Mesenteric fat pad (tissue), 1 donor: ENCODE results near the gene SERPINE1. TPM values are rescaled to one million over a fixed set of nuclear protein-coding genes. Genes with fewer than 3 reads are reported as not detected.
"Not testable (repeated sequence)": the region's sequence is repeated elsewhere in the genome, so short reads cannot be mapped to it uniquely, and the experiment has no call there.

Experiments
- DNase-seq: peaks from one replicate; pipeline ENCODE4 v3.0.0-alpha.2; 2020; ENCODE audit warnings: low spot score
- total RNA-seq: library from RNA; stranded (reverse); fragmentation: NEBNext Ultra II Directional; extraction: Animal tissue kit (Norgen Biotek cat#: 25700); gene quantifications from one replicate; pipeline ENCODE4 v1.2.1, GENCODE V29; 2021
- donor health status: DM: yes; HTN: yes; CAD: no.

Gene SERPINE1
- total RNA-seq, 1 donor from 2014 or later = 130 TPM

DNA sequence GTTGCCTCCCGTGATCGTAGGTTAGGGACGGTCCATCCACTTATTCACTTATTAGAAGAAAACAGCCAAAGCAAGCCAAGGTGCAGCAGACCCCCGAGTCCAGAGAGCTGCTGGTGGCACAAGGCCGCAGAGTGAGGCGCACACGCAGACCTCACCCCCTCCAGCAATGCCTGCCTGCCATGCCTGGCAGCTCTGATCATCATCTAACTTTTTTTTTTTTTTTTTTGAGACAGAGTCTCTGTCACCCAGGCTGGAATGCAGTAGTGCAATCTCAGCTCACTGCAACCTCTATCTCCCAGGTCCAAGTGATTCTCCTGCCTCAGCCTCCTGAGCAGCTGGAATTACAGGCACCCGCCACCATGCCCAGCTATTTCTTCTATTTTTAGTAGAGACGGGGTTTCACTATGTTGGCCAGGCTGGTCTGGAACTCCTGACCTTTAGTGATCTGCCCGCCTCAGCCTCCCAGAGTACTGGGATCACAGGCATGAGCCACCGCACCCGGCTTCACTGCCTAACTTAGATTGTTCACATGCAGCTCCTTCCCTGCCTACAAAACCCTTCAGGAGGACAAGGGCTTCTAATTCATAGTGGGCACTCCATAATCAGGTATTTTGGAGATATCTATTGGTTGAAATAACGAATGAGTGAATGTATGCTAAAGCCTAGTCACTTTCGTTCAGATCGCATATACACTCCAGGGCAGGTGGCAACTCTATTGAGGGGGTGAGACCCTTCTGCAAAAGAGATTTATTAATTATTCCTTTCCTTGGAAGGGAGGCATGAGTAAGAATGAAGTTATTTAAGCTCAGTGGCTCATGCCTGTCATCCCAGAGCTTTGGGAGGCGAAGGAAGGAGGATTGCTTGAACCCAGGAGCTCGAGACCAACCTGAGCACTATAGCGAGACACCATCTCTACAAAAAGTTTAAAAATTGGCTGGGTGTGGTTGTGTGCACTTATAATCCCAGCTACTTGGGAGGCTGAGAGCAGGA, 25.8 kb upstream of the SERPINE1 start:
- no peak for DNase-seq

DNA sequence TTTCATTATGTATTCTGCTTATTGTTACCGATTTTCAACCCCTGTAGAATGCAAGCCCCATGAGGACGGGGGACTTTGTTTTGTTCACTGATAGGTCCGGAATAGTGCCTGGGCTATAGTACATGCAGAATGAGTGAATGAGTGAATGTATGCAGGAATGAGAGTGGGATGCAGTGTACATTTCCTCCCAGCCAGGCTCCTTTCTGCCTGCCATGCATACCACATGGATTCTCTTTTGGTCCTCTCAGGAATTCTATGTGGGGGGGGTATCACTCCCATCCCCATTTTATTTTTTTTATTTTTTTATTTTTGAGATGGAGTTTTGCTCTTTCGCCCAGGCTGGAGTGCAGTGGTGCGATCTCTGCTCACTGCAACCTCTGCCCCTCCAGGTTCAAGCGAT, 24.9 kb upstream of the SERPINE1 start:
- no peak for DNase-seq

DNA sequence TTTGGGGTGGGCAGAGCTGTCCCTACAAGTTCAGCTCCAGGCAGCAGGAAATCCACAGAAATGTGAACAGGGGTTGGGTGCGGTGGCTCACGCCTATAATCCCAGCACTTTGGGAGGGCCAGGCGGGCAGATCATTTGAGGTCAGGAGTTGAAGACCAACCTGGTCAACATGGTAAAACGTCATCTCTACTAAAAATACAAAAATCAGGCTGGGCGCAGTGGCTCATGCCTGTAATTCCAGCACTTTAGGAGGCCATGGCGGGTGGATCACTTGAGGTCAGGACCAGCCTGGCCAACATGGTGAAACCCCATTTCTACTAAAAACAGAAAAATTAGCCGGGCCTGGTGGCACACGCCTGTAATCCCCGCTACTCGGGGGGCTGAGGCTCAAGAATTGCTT, 23.2 kb upstream of the SERPINE1 start:
- DNase-seq = not testable (repeated sequence)

DNA sequence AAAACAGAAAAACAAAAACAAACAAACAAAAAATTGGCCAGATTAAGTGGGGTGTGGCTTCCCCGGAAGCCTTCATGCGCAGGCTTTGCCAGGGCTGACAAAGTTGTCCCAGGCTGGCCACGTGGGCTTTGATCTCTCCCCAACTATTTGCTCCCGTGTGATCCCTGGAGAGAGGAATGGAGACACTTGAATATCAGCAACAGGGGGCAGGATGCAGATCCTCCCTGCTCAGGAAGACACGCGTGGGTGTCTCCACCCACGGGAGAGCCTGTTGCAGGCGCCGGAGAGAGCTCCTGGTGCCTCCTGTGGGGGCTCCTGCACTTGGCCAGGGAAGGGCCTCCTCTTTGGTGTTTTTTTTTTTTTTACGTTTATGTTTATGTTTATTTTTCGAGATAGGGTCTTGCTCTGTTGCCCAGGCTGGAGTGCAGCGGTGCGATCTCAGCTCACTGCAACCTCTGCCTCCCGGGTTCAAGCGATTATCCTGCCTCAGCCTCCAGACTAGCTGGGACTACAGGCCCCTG, 22.7 kb upstream of the SERPINE1 start:
- no peak for DNase-seq

DNA sequence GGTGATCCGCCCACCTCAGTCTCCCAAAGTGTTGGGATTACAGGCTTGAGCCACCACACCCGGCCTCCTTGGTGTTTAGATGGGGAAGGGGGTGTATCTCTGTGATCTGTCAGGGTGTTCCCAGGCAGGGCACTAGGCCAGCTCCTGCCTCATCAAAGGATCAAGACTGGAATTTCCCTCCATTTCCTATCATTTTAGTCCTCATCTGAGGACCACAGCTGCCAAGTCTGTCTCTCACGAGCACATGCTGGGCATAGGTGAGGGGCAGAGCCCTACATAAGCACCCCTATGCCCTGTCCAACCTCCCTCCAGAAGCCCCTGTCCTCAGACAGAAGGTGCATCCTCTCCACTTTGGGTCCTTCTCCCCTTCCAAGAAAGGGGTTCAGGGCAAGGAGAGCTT, 22.1 kb upstream of the SERPINE1 start:
- DNase-seq = no peak

DNA sequence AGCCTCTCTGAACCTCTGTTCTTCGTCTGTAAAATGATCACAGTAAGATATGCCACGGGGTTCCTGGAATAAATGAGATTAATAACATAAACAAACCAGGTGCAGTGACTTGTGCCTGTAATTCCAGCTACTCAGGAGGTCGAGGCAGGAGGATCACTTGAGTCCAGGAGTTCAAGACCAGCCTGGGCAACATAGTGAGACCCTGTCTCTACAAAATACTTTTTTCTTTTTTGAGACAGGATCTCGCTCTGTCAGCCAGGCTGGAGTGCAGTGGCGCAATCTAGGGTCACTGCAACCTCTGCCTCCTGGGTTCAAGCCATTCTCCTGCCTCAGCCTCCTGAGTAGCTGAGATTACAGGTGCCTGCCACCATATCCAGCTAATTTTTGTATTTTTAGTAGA, 21.7 kb upstream of the SERPINE1 start:
- DNase-seq = not testable (repeated sequence)

DNA sequence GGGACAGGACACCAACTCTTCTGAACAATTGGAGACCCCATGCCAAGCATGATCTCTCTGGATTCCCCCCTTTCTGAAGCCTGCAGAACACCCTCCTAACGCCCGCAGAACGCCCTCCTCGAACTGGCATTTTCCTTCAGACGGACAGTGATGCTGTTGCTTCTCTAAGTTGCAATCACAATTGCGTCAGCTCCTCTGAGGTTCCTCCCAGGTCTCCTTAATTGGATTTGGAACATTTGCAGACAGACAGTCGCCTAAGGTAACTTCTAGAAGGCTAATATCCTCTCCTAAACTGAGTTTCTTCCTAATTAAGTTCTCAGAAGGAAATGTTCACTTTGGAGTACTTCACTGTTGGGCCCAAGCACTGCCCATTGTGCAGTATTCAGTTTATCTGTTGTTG, 20.5 kb upstream of the SERPINE1 start:
- no peak for DNase-seq

DNA sequence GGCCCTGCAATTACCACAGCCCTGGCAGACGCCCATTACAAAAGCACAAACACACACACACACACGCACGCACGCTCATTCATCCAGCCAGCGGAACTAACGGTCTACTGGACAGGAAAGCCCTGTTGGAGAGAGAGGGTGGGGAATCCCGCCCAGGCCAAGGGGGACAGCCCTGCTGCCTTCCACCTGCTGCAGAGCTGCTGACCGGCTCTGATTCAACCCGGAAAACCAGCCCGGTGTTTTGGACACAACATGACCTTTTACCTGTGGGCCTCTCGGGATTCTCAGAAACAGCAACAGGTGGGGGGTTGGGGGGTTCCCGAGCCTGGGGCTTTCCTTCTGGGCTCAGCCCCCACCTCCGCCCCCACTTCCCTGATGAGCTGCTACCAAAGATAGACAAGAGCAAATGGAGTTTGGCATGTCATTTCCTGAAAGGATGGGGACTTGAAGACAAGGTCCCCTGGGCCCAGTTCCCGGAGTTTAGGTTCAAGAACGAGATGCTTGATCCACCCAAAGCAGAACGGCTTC, 18.5 kb upstream of the SERPINE1 start:
- DNase-seq = no peak

DNA sequence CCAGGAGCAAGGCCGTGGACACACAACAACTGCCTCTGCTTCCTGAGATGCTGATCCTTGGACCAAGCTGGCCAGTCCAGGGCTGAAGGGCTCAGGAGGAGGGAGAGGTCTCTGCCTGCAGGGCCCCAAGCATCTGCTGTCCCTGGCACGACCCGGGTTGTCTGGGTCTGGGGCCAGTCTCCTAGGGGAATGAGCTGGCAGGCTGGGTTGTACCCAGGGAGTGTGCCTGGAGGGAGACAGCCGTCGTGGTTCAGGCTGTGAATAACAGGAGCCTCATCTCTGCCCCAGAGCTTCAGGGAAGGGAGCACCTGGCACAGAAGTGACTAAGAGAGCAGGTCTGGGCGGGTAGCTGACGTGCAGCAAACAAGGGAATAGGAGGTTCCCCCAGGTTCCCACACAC, 17.9 kb upstream of the SERPINE1 start:
- DNase-seq = no peak

DNA sequence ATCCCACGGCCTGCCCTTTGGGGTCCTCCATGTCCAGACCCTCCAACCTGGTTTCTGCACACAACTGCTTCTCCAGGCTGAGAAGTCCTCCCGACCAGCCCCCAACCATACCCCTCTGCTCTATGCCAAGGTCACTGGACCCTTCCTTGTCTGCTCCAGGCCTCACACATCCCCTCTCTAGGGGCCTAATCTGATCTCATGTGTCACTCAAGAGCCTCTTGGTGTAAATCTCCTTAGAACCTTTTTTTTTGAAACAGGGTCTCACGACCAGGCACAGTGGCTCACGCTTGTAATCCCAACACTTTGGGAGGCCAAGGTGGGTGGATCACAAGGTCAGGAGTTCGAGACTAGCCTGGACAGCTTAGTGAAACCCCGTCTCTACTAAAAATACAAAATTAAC, 17.5 kb upstream of the SERPINE1 start:
- DNase-seq = no peak

DNA sequence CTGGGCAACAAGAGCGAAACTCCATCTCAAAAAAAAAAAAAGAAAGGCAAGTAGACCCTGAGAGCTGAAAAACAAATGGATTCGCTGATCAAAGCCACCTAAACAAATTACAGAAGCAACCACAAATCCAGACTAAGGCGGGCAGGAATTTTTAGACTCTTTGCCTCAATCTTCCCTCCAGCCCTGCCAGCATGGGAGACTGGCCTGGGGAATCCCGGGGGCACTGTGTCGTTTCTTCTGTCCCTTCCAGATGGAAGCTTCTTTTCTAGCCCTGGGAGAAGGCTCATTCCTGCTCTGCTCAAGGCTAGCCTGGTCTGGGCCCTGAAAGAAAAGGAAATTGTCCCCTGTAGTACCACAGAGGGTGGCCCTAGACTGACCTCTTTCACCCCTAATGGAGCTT, 15.6 kb upstream of the SERPINE1 start:
- no peak for DNase-seq

DNA sequence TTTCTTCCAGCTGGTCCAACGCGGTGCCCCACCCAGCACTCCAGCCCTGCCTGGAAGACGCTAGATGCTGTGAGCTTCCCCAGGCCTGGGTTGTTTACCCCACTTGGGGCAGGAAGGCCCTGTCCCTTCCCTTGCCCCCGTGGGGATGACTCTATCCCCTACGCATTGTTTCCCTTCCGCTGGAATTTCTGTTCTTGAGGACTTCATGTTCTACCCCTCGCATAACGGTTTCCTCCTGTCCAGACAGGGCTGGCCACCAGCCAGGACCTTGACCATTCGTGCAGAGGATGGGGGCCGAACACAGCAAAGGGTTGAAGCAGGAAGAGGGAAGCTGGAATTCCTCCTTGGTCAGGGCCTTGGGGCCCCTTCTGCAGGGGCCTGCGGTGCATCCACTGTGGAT, 14.7 kb upstream of the SERPINE1 start:
- no peak for DNase-seq

DNA sequence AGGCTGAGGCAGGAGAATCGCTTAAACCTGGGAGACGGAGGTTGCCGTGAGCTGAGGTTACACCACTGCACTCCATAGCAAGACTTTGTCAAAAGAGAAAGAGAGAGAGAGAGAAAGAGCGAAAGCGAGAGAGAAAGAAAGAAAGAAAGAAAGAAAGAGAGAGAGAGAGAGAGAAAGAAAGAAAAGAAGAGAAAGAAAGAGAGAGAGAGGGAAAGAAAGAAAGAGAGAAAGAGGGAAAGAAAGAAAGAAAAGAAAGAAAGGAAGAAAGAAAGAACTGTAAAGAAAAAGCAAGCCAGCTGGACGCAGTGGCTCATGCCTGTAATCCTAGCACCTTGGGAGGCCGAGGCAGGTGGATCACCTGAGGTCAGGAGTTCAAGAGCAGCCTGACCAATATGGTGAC, 13.8 kb upstream of the SERPINE1 start:
- not testable (repeated sequence) for DNase-seq

DNA sequence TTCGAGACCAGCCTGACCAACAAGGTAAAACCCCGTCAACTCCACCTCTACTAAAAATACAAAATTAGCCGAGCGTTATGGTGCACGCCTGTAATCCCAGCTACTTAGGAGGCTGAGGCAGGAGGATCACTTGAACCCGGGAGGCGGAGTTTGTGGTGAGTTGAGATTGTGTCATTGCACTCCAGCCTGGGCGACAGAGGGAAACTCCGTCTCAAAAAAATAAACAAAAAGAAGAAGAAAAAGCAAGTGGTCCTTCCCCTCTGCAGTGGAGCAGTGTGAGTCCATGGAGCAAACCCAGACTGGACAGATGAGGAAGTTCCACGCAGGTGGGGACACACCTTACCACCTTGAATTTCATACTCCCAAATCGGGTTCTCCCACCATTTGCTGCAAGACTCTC, 13.1 kb upstream of the SERPINE1 start:
- DNase-seq = no peak

DNA sequence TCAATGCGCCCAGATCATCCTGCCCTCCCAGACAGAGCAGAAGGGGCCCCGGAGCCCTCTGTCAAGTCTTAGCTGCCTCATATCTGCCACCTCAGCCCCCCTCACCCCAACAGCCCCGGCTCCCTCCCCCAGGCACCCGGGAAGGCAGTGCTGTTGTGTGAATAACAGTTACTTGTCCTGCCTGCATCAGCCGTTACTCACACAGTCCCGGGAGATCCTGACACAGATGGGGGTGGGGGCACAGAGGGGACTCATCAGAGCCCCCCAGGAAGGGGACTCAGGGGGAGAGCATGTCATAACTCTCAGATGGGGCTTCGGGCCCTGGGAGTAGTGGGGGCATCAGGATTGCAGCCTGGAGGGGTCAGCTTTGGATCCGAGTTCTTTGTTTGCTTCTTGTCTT, 12.4 kb upstream of the SERPINE1 start:
- DNase-seq = no peak

DNA sequence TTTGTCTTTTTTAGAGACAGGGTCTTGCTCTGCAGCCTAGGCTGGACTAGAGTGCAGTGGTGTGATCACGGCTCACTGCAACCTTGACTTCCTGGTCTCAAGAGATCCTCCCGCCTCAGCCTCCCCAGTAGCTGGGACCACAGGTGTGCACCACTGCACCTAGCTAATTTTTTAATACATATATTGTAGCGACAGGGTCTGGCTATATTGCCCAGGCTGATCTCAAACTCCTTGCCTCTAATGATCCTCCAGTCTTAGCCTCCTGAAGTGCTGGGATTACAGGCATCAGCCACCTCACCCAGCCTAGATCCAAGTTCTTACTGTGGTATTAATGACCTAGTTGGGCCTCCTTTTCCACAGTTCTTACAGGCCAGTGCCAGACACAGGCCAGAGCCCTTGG, 11.7 kb upstream of the SERPINE1 start:
- DNase-seq = no peak

DNA sequence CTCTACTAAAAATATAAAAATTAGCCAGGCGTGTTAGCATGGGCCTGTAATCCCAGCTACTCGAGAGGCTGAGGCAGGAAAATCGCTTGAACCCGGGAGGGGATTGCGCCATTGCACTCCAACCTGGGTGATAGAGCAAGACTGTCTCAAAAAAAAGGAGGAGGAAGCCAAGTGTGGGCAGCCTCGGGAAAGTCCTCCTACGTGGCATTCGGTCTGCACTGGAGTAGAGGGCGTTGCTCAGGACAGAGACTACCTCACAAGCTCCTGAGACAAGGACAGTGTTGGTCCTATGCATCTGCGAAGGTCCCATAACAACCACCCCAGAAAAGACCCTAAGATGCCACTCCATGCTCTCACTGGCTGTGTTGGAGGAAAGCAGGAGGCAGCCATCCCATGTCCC, 10.0 kb upstream of the SERPINE1 start:
- no peak for DNase-seq

DNA sequence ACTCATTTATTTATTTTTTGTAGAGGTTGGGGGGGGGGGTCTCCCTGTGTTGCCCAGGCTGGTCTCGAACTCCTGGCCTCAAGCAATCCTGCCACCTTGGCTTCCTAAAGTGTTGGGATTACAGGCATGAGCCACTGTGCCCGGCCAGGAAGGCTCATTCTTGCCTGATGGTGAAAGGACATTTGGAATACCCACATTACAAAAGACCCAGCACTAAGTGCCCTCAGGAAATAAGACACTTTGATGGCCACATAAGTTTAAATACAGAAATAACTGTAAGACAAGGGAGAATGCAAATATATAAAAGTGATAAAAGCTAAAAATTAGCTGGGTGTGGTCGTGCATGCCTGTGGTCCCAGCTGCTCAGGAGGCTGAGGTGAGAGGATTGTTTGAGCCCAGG, 8.0 kb upstream of the SERPINE1 start:
- DNase-seq = no peak

DNA sequence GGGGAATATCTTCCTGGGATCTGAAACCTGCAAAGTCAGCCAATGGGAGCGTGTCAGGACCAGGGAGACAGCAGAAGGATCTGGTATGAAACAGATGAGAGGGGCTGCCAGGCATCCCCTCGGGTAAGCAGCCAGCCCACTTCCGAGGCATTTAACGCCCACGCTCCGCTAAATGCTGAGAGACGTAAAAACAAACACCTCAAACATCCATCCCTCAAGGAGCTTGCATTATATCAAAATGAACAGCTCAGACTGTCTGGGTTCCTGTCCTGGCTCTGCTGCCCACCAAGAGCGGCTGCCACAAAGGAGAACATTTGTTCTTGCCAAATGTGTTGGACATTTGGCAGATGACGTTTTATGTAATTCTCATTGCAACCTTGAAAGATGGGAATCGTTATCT, 7.0 kb upstream of the SERPINE1 start:
- DNase-seq = no peak

DNA sequence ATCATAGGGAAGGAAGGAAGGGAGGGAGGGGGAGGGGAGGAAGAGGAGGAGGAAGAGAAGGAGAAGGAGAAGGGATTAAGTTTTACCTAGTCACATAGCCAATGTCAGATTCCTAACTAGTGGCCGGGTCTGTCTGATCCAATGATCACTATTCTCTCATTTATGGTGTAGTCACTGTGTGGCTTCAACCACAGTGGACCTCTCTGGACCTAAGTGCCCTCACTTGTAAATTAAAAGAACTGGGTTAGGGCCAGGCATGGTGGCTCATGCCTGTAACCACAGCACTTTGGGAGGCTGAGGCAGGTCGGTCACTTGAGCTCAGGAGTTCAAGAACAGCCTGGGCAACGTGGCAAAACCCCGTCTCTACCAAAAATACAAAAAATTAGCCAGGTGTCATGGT, 6.6 kb upstream of the SERPINE1 start:
- DNase-seq = no peak

DNA sequence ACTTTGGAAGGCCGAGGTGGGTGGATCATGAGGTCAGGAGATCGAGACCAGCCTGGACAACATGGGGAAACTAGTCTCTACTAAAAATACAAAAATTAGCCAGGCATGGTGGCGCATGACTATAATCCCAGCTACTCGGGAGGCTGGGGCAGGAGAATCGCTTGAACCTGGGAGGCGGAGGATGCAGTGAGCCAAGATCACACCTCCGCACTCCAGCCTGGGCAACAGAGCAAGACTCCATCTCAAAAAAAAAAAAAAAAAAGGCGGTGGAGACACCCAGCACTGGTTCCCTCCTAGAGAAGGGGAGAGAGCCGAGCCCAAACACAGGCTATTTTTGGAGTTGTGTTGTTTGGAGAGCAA, 5.3 kb upstream of the SERPINE1 start:
- DNase-seq = not testable (repeated sequence)

DNA sequence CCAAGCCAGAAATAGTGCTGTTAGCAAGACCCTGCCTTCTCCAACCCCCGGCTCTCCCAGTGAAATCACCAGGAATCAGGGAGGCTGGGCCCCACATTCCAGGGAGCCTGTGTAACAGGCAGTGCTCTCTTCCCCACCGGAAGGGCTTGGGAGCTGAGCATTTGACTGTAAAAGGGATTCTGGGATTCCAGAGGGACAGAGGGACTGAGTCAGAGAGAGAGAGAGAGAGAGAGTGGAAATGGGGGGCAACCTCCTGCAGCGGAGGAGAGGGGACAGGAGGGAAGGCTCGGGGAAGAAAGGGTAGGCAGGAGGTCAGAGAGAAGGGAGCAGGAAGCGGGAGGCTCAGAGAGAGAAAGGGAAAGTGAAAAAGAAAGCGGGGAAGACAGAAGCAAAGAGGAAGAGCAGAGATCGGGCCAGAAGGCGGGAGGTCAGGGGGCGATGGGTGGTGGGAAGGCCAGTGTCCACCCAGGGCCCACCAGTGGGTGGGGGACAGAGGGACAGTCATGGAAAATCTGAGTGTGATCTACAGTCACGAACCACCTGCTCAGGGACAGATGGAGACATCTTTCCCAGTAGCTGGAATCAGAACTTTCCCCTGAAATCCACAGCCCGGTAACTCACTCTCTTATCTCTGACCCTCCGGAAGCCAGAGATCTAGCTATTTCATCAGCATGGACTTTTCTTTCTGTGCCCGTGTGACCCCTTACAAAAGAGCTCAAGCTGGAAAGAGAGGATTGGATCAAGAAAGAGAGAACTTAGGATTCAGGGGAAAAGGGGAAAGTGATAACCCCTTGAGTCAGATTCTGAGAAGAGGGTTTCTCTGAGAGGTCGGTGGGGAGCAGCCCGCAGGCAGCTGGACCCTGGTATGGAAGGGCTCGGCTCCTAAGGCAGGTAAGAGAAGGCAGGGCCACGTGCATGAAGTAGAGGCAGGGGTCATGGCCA, 4.6 kb upstream of the SERPINE1 start:
- DNase-seq = no peak
